Caco-2 (cell line): ENCODE results near the gene MED9. TPM values are rescaled to one million over a fixed set of nuclear protein-coding genes. Genes with fewer than 3 reads are reported as not detected.
"Not testable (repeated sequence)": the region's sequence is repeated elsewhere in the genome, so short reads cannot be mapped to it uniquely, and the experiment has no call there.

ENCODE experiments used
- BruUV-seq: library from RNA; stranded (reverse); fragments of 400-500 nt; replicated peaks from 2 replicates; lab custom pipeline; 2021; lab: Mats Ljungman, UMichigan
- CTCF ChIA-PET: fragments of 300-600 bp; sonication (Branson Sonifier 250); formaldehyde crosslinking; loops from one replicate; lab custom pipeline; 2022; ENCODE audit warnings: antibody characterized with exemption; lab: Charles Lee
- POLR2A ChIA-PET: fragments of 300-600 bp; sonication (Branson Sonifier 250); formaldehyde crosslinking; loops from one replicate; lab custom pipeline; 2022; ENCODE audit warnings: antibody characterized with exemption; lab: Charles Lee
- DNase-seq, 2 experiments: peaks; one replicate each; pipeline versions ENCODE4 v3.0.0 to v3.0.0-alpha.2; 2020 to 2022
- H3K27me3 ChIP-seq: replicated peaks from 2 replicates; pipeline ENCODE4 v1.6.0; 2011; ENCODE audit warnings: low read length; ENCODE audit not compliant: control insufficient read depth, insufficient read depth
- H3K36me3 ChIP-seq: 2 replicates; pipeline ENCODE4 v1.5.1; 2011; ENCODE audit warnings: low read length; ENCODE audit not compliant: control insufficient read depth, insufficient read depth
- H3K4me1 ChIP-seq: fragments of 250-450 bp; sonication (Bioruptor Pico); 2 replicates; pipeline ENCODE4 v1.5.1; 2020; ENCODE audit warnings: mild to moderate bottlenecking
- H3K4me3 ChIP-seq: 2 replicates; pipeline ENCODE4 v1.5.1; 2011; ENCODE audit warnings: low read depth, mild to moderate bottlenecking, control low read depth, low read length
- H3K9me3 ChIP-seq: fragments of 250-450 bp; sonication (Bioruptor Pico); 2 replicates; pipeline ENCODE4 v1.5.1; 2020; ENCODE audit warnings: mild to moderate bottlenecking, moderate library complexity
- H3K27ac Mint-ChIP-seq: one replicate; pipeline ENCODE4 v1.8.0; 2022; ENCODE audit warnings: mixed read lengths; ENCODE audit not compliant: unreplicated experiment
- H3K27me3 Mint-ChIP-seq: one replicate; pipeline ENCODE4 v1.8.0; 2022; ENCODE audit warnings: mixed read lengths; ENCODE audit not compliant: insufficient read depth, unreplicated experiment
- H3K36me3 Mint-ChIP-seq: one replicate; pipeline ENCODE4 v1.8.0; 2022; ENCODE audit warnings: mild to moderate bottlenecking, mixed read lengths; ENCODE audit not compliant: insufficient read depth, unreplicated experiment
- H3K4me1 Mint-ChIP-seq: one replicate; pipeline ENCODE4 v1.8.0; 2022; ENCODE audit warnings: low read depth, mixed read lengths; ENCODE audit not compliant: unreplicated experiment
- H3K4me3 Mint-ChIP-seq: one replicate; pipeline ENCODE4 v1.8.0; 2022; ENCODE audit warnings: mild to moderate bottlenecking, moderate library complexity, mixed read lengths; ENCODE audit not compliant: unreplicated experiment
- H3K9me3 Mint-ChIP-seq: one replicate; pipeline ENCODE4 v1.8.0; 2022; ENCODE audit warnings: mixed read lengths; ENCODE audit not compliant: unreplicated experiment
- intact Hi-C: fragments of 100-400 bp; cut with micrococcal nuclease; formaldehyde crosslinking; loops from one replicate; pipeline ENCODE4 v1.10.0; 2022; ENCODE audit not compliant: unreplicated experiment
- total RNA-seq: library from RNA; stranded (reverse); gene quantifications from 2 replicates; pipeline ENCODE4 v1.2.3, GENCODE V29; 2022
- TF ChIP-seq, protein P1 (sequence below), 2 experiments: fragments of 200-600 bp in 1 of 2; IDR thresholded peaks; 1 replicate in 1 of 2; 2 replicates in 1 of 2; pipeline versions ENCODE4 v1.5.1 to v1.8.0; 2011 to 2022; ENCODE audit warnings: antibody characterized with exemption in 1 of 2, control low read depth in 1 of 2, inconsistent platforms in 1 of 2, low read depth in 1 of 2, low read length in 1 of 2, mild to moderate bottlenecking in 1 of 2, moderate library complexity in 1 of 2; ENCODE audit not compliant: insufficient read depth in 1 of 2, severe bottlenecking in 1 of 2, unreplicated experiment in 1 of 2

Gene MED9
- total RNA-seq, 1 experiment from 2014 or later: 24.9 TPM

DNA sequence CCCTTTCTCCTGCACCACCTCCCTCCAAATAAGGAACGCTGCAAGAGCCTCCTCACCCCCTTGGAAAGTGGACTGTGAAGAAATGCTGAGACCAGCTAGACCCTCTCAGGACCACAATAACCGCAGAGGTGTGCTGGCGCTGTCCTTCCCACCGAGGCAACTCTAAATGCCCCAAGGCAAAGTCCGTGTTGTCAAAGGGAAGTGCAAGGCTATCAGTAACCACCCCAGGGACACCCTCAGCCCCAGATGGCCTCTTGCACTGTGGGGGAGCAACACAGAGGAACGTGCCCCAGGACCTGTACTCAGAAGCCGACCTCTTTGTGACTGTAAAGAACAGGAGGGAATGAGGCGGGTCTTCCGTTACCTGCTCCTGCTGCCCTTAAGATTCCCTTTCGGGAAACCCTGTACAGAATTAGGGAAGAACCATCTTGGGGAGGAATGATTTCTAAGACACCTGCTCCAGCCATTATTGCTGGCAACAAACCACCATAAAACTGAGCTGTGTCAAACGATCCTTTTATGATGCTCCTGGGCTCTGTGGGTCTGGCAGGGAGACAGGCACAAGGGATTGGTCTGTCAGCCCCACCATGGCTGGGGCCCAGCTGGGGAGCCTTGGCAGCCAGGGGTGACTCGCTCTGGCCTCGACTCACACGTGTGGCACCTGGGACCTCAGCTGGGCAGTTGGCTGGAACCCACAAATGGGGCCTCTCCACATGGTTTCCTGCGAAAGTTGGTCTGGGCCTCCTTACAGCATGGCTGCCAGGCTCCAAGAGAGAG is 14.6 kb upstream of the MED9 start:
- intact Hi-C loops: no loop called here
- ChIA-PET POLR2A (interaction anchor here (0.7 kb wide), 1 partner anchor 202 kb away, joined by 6 read pairs; no protein-coding TSS in a partner anchor), CTCF (interaction anchor here (0.6 kb wide), 1 partner anchor 180 kb away, joined by 3 read pairs; no protein-coding TSS in a partner anchor)
- BruUV-seq: no TSS peak
- H3K4me3 ChIP-seq: no peak overlapping the region
- H3K4me3 Mint-ChIP-seq: no peak overlapping the region
- peaks cover 12% of the 10 kb centered on the region for H3K9me3 Mint-ChIP-seq
- DNase-seq: no peak
- peaks cover 8% of the 10 kb centered on the region for H3K36me3 Mint-ChIP-seq
- no peaks in the 10 kb centered on the region for H3K4me1 Mint-ChIP-seq
- H3K36me3 ChIP-seq: no peaks in the 10 kb centered on the region
- no peak overlapping the region for H3K27ac Mint-ChIP-seq
- H3K27me3 ChIP-seq: no peaks in the 10 kb centered on the region
- H3K27me3 Mint-ChIP-seq: peaks cover 6% of the 10 kb centered on the region
- no peaks in the 10 kb centered on the region for H3K4me1 ChIP-seq
- peaks cover 2% of the 10 kb centered on the region; the same call in 1 of the 2 replicates for H3K9me3 ChIP-seq
- TF ChIP-seq, protein P1, sequence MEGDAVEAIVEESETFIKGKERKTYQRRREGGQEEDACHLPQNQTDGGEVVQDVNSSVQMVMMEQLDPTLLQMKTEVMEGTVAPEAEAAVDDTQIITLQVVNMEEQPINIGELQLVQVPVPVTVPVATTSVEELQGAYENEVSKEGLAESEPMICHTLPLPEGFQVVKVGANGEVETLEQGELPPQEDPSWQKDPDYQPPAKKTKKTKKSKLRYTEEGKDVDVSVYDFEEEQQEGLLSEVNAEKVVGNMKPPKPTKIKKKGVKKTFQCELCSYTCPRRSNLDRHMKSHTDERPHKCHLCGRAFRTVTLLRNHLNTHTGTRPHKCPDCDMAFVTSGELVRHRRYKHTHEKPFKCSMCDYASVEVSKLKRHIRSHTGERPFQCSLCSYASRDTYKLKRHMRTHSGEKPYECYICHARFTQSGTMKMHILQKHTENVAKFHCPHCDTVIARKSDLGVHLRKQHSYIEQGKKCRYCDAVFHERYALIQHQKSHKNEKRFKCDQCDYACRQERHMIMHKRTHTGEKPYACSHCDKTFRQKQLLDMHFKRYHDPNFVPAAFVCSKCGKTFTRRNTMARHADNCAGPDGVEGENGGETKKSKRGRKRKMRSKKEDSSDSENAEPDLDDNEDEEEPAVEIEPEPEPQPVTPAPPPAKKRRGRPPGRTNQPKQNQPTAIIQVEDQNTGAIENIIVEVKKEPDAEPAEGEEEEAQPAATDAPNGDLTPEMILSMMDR (IDR thresholded peaks at IDR 0.05; ENCODE audit: insufficient read depth in 1 of 2, low read depth in 1 of 2, low read length in 1 of 2, severe bottlenecking in 1 of 2, unreplicated experiment in 1 of 2): no peak

DNA sequence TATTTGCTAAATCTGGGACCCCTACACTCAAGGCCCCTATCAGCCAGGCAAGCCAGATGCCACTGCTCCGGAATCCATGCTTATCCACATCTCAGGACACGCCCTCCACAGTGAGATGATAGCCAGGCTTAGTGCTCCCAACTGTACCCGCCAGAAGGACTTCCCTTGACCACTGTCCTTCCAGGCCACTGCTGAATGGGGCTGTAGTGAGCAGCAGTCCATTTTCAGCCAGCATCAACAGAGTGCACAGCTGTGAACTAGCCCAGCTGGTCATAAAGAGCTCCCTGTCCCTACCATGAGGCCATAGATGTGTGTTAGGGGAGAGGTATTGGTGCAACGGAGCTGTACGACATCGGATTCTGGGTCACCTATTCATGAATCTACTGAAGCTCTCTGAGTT is 13.0 kb upstream of the MED9 start:
- DNase-seq: no peak
- Histone ChIP-seq H3K4me1 (no peaks in the 10 kb centered on the region), H3K36me3 (no peaks in the 10 kb centered on the region), H3K27me3 (no peaks in the 10 kb centered on the region), H3K4me3 (no peak overlapping the region), H3K9me3 (peaks cover 2% of the 10 kb centered on the region; the same call in 1 of the 2 replicates)
- H3K4me3 Mint-ChIP-seq: no peak overlapping the region
- peaks cover 8% of the 10 kb centered on the region for H3K36me3 Mint-ChIP-seq
- ChIA-PET POLR2A (no interaction called here), CTCF (no interaction called here)
- TF ChIP-seq, protein P1 (IDR thresholded peaks at IDR 0.05; ENCODE audit: insufficient read depth in 1 of 2, low read depth in 1 of 2, low read length in 1 of 2, severe bottlenecking in 1 of 2, unreplicated experiment in 1 of 2): no peak
- no peaks in the 10 kb centered on the region for H3K4me1 Mint-ChIP-seq
- H3K27ac Mint-ChIP-seq: no peak overlapping the region
- H3K9me3 Mint-ChIP-seq: peaks cover 12% of the 10 kb centered on the region
- intact Hi-C loops: no loop called here
- no TSS peak for BruUV-seq
- peaks cover 6% of the 10 kb centered on the region for H3K27me3 Mint-ChIP-seq

DNA sequence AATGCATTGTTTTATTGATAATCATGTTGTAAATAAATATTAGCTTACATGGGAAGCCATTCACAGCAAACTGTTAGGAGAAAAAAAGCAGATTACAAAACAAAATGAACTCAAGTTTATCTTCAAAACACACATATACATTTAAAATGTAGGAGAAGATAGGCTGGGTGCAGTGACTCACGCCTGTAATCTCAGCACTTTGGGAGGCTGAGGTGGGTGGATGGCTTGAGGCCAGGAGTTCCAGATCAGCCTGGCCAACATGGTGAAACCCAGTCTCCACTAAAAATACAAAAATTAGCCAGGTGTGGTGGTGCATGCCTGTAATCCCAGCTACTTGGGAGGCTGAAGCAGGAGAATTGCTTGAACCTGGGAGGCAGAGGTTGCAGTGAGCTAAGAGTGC is 10.9 kb upstream of the MED9 start:
- BruUV-seq, H3K9me3 ChIP-seq, H3K36me3 Mint-ChIP-seq, H3K27ac Mint-ChIP-seq, H3K27me3 ChIP-seq, intact Hi-C loops, H3K9me3 Mint-ChIP-seq, CTCF ChIA-PET, H3K27me3 Mint-ChIP-seq, H3K4me1 Mint-ChIP-seq, DNase-seq, POLR2A ChIA-PET, H3K36me3 ChIP-seq, H3K4me3 Mint-ChIP-seq, H3K4me3 ChIP-seq, H3K4me1 ChIP-seq: not testable (repeated sequence)
